MM.1S (cell line): ENCODE data around the gene ROCK2.

Source experiments
- EZH2 ChIP-seq: fragments of 300-600 bp; sonication (generic); optimal IDR thresholded peaks from 2 replicates; pipeline ENCODE3; 2017; ENCODE audit warnings: low read depth, mild to moderate bottlenecking, antibody characterized with exemption, low read length, mixed read lengths
- EZH2phosphoT487 ChIP-seq: fragments of 300-600 bp; sonication (generic); IDR thresholded peaks from 2 replicates; pipeline ENCODE4 v1.6.1; 2018; ENCODE audit warnings: antibody characterized with exemption, low read length
- TF ChIP-seq, protein P1 (sequence below): fragments of 300-600 bp; sonication (generic); IDR thresholded peaks from 2 replicates; pipeline ENCODE4 v1.5.1; 2016; ENCODE audit warnings: antibody characterized with exemption, low read length, mixed read lengths

DNA sequence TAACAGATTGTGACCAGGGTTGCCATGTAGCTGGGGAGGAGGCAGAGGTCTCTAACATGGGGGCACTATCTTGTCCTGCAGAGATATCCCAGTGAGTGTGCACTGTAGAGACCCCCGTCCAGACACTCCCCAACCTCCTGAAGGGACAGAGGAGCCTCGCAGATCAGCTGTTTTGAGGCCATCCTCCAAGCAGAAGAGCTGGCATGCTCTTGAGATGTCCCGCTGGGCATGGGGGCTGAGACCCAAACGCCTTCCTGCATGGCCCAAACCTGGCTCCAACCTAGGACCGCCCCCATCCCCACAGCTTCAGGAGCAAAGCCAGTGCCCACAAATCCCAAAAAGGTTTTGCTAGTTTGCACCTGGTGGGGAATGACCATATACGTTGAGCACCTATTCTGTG lies 191.8 kb downstream of the ROCK2 start:
- TF ChIP-seq EZH2phosphoT487: no peak
- TF ChIP-seq, protein P1, sequence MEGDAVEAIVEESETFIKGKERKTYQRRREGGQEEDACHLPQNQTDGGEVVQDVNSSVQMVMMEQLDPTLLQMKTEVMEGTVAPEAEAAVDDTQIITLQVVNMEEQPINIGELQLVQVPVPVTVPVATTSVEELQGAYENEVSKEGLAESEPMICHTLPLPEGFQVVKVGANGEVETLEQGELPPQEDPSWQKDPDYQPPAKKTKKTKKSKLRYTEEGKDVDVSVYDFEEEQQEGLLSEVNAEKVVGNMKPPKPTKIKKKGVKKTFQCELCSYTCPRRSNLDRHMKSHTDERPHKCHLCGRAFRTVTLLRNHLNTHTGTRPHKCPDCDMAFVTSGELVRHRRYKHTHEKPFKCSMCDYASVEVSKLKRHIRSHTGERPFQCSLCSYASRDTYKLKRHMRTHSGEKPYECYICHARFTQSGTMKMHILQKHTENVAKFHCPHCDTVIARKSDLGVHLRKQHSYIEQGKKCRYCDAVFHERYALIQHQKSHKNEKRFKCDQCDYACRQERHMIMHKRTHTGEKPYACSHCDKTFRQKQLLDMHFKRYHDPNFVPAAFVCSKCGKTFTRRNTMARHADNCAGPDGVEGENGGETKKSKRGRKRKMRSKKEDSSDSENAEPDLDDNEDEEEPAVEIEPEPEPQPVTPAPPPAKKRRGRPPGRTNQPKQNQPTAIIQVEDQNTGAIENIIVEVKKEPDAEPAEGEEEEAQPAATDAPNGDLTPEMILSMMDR: no peak
- no peak for TF ChIP-seq EZH2
